Activated CD8-positive, alpha-beta T cell treated with anti-CD3 and anti-CD28 coated beads for 36 hours (primary cell): Measurements from ENCODE around the gene ARHGEF28. TPM values are rescaled to one million over a fixed set of nuclear protein-coding genes. Genes with fewer than 3 reads are reported as not detected.

ENCODE experiments used
- ATAC-seq: fragments of 200-7000 bp; cut with Tn5 transposase; one replicate; pipeline ENCODE4 v1.10.0; 2021; ENCODE audit warnings: mild to moderate bottlenecking, moderate library complexity
- CTCF ChIA-PET: fragments of 350-600 bp; sonication (Branson Sonifier 250); formaldehyde crosslinking; loops from one replicate; lab custom pipeline; 2021; ENCODE audit warnings: antibody characterized with exemption; lab: Charles Lee
- POLR2A ChIA-PET: fragments of 350-600 bp; sonication (Branson Sonifier 250); formaldehyde crosslinking; loops from one replicate; lab custom pipeline; 2021; ENCODE audit warnings: antibody characterized with exemption; lab: Charles Lee
- DNase-seq: peaks from one replicate; pipeline ENCODE4 v3.0.0-alpha.2; 2020
- H3K27ac Mint-ChIP-seq: one replicate; pipeline ENCODE4 v1.8.0; 2021; ENCODE audit warnings: mild to moderate bottlenecking, mixed read lengths
- H3K27me3 Mint-ChIP-seq: one replicate; pipeline ENCODE4 v1.8.0; 2021; ENCODE audit warnings: mixed read lengths
- H3K36me3 Mint-ChIP-seq: one replicate; pipeline ENCODE4 v1.8.0; 2021; ENCODE audit warnings: low read depth, mixed read lengths
- H3K4me1 Mint-ChIP-seq: one replicate; pipeline ENCODE4 v1.8.0; 2021; ENCODE audit warnings: low read depth, mixed read lengths
- H3K4me3 Mint-ChIP-seq: one replicate; pipeline ENCODE4 v1.8.0; 2021; ENCODE audit warnings: mild to moderate bottlenecking, moderate library complexity, mixed read lengths
- H3K9me3 Mint-ChIP-seq: one replicate; pipeline ENCODE4 v1.8.0; 2021; ENCODE audit warnings: mixed read lengths
- intact Hi-C: fragments of 100-400 bp; cut with micrococcal nuclease; formaldehyde crosslinking; loops from one replicate; pipeline ENCODE4 v1.10.0; 2022
- total RNA-seq, 2 experiments: library from RNA; stranded (reverse); gene quantifications; one replicate each; pipeline ENCODE4 v1.2.3, GENCODE V29; 2021
- TF ChIP-seq, protein P1 (sequence below): fragments of 200-600 bp; IDR thresholded peaks from one replicate; pipeline ENCODE4 v1.8.0; 2022; ENCODE audit warnings: antibody characterized with exemption, mild to moderate bottlenecking

Gene ARHGEF28
- total RNA-seq, 2 experiments from 2014 or later, result 0.05 TPM; not detected in 1

DNA sequence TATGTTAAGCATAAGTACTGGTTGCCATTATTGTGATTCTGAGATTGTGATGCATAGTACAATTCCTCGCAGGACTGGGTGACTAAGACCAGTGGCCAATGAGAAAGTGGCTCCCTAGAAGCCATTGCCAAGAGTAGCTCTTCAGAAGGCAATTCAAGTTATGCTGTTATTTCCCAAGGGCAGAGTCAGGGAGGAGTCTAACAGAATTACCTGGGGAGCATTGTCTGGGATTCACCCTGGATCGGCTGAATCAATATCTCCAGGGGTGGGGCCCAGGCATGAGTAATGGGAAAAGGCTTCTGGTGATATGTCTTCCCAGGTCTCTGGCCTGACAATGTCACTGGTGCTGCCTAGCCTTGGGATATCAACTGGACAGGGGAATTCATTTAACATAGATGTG lies 10.9 kb upstream of the ARHGEF28 start:
- H3K9me3 Mint-ChIP-seq, result no peaks in the 10 kb centered on the region
- intact Hi-C loops, result no loop called here
- no peaks in the 10 kb centered on the region for H3K4me1 Mint-ChIP-seq
- TF ChIP-seq, protein P1, sequence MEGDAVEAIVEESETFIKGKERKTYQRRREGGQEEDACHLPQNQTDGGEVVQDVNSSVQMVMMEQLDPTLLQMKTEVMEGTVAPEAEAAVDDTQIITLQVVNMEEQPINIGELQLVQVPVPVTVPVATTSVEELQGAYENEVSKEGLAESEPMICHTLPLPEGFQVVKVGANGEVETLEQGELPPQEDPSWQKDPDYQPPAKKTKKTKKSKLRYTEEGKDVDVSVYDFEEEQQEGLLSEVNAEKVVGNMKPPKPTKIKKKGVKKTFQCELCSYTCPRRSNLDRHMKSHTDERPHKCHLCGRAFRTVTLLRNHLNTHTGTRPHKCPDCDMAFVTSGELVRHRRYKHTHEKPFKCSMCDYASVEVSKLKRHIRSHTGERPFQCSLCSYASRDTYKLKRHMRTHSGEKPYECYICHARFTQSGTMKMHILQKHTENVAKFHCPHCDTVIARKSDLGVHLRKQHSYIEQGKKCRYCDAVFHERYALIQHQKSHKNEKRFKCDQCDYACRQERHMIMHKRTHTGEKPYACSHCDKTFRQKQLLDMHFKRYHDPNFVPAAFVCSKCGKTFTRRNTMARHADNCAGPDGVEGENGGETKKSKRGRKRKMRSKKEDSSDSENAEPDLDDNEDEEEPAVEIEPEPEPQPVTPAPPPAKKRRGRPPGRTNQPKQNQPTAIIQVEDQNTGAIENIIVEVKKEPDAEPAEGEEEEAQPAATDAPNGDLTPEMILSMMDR, result no peak
- CTCF ChIA-PET, result no interaction called here
- ATAC-seq, result no peak
- POLR2A ChIA-PET, result no interaction called here
- no peak for DNase-seq
- H3K36me3 Mint-ChIP-seq, result no peaks in the 10 kb centered on the region
- H3K27ac Mint-ChIP-seq, result no peak overlapping the region
- H3K27me3 Mint-ChIP-seq, result peaks cover 24% of the 10 kb centered on the region
- H3K4me3 Mint-ChIP-seq, result no peak overlapping the region

DNA sequence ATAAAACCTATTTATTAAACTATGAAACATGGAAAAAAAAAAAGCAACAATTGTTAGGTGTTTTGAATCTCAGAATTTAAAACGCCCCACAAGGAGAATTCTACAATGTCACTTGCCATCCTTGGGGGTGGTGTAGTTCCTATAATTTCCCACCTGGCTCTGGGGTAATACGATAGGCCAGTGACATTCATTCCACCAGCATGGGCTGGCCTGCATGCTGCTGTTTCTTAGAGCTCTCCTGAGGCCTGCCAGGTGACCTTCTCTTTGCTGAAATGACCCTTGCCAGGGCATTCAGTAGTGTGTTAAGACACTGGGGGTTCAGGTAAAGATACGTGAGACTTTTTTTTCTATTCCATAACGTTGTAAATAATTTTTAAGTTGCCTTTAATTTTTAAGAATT lies 10.0 kb upstream of the ARHGEF28 start:
- Mint-ChIP-seq H3K27ac (no peak overlapping the region), H3K27me3 (peaks cover 17% of the 10 kb centered on the region), H3K36me3 (no peaks in the 10 kb centered on the region), H3K4me1 (no peaks in the 10 kb centered on the region), H3K9me3 (no peaks in the 10 kb centered on the region), H3K4me3 (no peak overlapping the region)
- no peak for DNase-seq
- intact Hi-C loops, result no loop called here
- no peak for ATAC-seq
- CTCF ChIA-PET, result interaction anchor here (1.1 kb wide), 1 partner anchor 9 kb away, joined by 4 read pairs; no protein-coding TSS in a partner anchor
- TF ChIP-seq, protein P1, result no peak
- POLR2A ChIA-PET, result no interaction called here

DNA sequence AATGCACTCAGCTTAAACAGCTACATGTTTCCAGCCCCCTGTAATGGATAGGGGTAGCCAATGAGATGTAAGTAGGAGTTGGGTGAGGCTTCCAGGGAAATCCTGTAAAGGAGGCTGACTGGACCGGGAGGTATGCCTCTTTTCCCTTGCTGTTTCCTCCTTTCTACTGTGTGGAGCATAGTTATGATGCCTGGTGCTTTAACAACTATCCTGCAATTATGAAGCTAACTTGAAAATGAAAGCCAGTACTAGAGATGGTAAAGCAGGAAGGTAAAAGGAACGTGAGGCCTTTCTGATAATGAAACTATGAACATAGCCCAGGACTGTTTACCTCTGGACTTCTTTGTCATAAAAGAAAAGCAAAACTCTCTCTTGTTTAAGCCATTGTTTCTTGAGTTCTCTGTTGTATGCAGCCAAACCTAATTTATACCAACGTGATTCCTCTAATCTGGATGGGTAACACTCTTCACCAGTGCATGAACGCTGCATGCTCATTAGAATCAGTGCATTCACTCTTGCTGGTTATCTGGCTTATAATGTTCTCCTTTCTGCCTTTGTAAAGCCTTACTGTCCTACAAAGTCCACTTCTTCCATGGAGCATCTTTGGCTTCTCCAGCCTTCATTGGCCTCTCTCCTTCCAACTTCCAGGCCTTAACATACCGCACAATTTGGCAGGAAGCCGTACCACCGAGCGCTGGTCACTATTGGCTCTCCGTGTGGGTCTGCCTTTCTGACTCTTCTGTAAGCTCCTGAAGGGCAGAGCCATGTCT lies 8.3 kb upstream of the ARHGEF28 start:
- Mint-ChIP-seq H3K4me3 (no peak overlapping the region), H3K36me3 (no peaks in the 10 kb centered on the region), H3K27ac (no peak overlapping the region), H3K9me3 (no peaks in the 10 kb centered on the region), H3K4me1 (no peaks in the 10 kb centered on the region), H3K27me3 (peaks cover 17% of the 10 kb centered on the region)
- CTCF ChIA-PET, result interaction anchor here (1.4 kb wide), 1 partner anchor 27 kb away, joined by 4 read pairs; no protein-coding TSS in a partner anchor
- ATAC-seq (no peak), DNase-seq (no peak)
- TF ChIP-seq, protein P1, result no peak
- POLR2A ChIA-PET, result no interaction called here
- intact Hi-C loops, result no loop called here

DNA sequence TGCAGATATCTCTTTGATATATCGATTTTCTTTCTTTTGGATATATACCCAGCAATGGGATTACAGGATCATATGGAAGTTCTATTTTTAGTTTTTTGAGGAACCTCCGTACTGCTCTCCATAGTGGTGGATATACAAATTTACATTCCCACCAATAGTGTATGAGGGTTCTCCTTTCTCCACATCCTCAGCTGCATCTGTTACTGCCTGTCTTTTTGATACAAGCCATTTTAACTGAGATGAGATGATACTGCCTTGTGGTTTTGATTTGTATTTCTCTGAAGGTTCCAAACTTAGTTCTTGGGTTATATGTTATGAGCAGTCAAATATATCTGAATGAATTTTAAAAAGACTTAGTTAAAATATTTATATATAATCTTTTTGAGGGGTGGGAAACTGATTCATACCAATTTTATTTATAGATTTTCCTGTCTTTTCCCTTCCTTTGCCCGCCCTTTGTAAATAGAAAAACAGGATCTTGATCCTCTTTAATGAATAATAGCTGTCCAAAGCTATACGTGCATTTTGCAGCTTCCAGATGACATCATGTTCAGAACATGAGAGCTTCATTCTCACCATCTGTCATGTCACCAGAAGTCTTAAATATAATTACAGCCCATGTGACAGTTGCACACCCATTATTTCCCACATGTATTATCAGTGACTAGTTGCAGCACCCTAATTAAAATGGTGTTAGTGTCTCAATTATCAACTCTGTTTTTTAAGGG lies 6.2 kb upstream of the ARHGEF28 start:
- H3K9me3 Mint-ChIP-seq, result no peaks in the 10 kb centered on the region
- H3K4me3 Mint-ChIP-seq, result no peak overlapping the region
- DNase-seq, result no peak
- intact Hi-C loops, result no loop called here
- ChIA-PET POLR2A (no interaction called here), CTCF (no interaction called here)
- no peaks in the 10 kb centered on the region for H3K36me3 Mint-ChIP-seq
- no peaks in the 10 kb centered on the region for H3K4me1 Mint-ChIP-seq
- TF ChIP-seq, protein P1, result no peak
- ATAC-seq, result no peak
- peaks cover 17% of the 10 kb centered on the region for H3K27me3 Mint-ChIP-seq
- H3K27ac Mint-ChIP-seq, result no peak overlapping the region

DNA sequence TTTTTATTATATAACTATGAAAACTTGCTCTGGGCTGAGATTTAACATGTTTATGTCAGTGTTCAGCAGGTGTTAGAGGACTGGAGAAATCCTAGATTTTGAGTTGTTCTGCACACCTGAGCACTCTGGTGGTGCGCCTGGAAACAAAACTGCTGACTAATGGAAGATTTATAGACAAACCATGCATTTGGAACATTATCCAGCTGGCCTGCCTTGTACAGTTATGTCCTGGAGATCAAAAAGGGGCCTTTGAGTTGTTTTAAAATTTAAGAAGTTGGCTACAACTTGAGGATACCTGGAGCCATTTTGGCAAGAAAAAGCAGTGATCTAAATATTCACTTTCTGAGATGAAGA lies 5.7 kb upstream of the ARHGEF28 start:
- TF ChIP-seq, protein P1, result no peak
- ChIA-PET POLR2A (no interaction called here), CTCF (no interaction called here)
- intact Hi-C loops, result no loop called here
- Mint-ChIP-seq H3K36me3 (no peaks in the 10 kb centered on the region), H3K4me1 (peaks cover under 1% of the 10 kb centered on the region), H3K9me3 (no peaks in the 10 kb centered on the region), H3K27ac (no peak overlapping the region), H3K4me3 (no peak overlapping the region), H3K27me3 (peaks cover 20% of the 10 kb centered on the region)
- DNase-seq (no peak), ATAC-seq (no peak)
